Spleen (tissue), 11 donors: ENCODE results near the gene TEAD3. TPM values are rescaled to one million over a fixed set of nuclear protein-coding genes. Genes with fewer than 3 reads are reported as not detected.
A peak's percentile ranks its signal among the peaks of the same experiment; 100 is the strongest.

Source experiments
- DNase-seq: peaks from one replicate; pipeline ENCODE4 v3.0.0-alpha.2; 2020
- H3K27ac ChIP-seq, 8 donors: fragments of 200-600 bp; sonication (generic) in 7 of 8; 1 replicate in 4 of 8; 2 replicates in 4 of 8; pipeline versions ENCODE4 v1.5.0 to v1.8.0; 2016 to 2021; ENCODE audit warnings: inconsistent platforms in 4 of 8, mild to moderate bottlenecking in 4 of 8, moderate library complexity in 1 of 8
- H3K27me3 ChIP-seq, 7 donors: fragments of 200-600 bp; sonication (generic) in 6 of 7; replicated peaks in 1 of 7; 1 replicate in 4 of 7; 2 replicates in 3 of 7; pipeline versions ENCODE4 v1.5.0 to v1.8.0; 2016 to 2021; ENCODE audit warnings: inconsistent platforms in 3 of 7, mild to moderate bottlenecking in 1 of 7
- H3K36me3 ChIP-seq, 6 donors: fragments of 200-600 bp; sonication (generic) in 5 of 6; 1 replicate in 4 of 6; 2 replicates in 2 of 6; pipeline versions ENCODE4 v1.5.0 to v1.8.0; 2016 to 2021; ENCODE audit warnings: inconsistent platforms in 2 of 6
- H3K4me1 ChIP-seq, 6 donors: fragments of 200-600 bp; sonication (generic) in 5 of 6; 1 replicate in 3 of 6; 2 replicates in 3 of 6; pipeline versions ENCODE4 v1.5.0 to v1.8.0; 2016 to 2021; ENCODE audit warnings: inconsistent platforms in 3 of 6
- H3K4me3 ChIP-seq, 8 donors: fragments of 200-600 bp; sonication (generic) in 7 of 8; 1 replicate in 4 of 8; 2 replicates in 4 of 8; pipeline versions ENCODE4 v1.5.0 to v1.8.0; 2016 to 2021; ENCODE audit warnings: inconsistent platforms in 4 of 8, mild to moderate bottlenecking in 4 of 8, moderate library complexity in 2 of 8
- H3K9me3 ChIP-seq, 8 donors: fragments of 200-600 bp; sonication (generic) in 7 of 8; 1 replicate in 4 of 8; 2 replicates in 4 of 8; pipeline versions ENCODE4 v1.5.0 to v1.8.0; 2016 to 2021; ENCODE audit warnings: inconsistent platforms in 4 of 8
- CTCF ChIP-seq, 11 experiments: fragments of 200-600 bp in 7 of 11; fragments of 450-650 bp in 4 of 11; sonication (generic) in 4 of 11; IDR thresholded peaks in 8 of 11; conservative IDR thresholded peaks in 3 of 11; 1 replicate in 7 of 11; 2 replicates in 4 of 11; pipeline versions ENCODE4 v1.4.0 to v1.8.0; 2016 to 2021; ENCODE audit warnings: antibody characterized with exemption in 11 of 11, inconsistent platforms in 4 of 11, mild to moderate bottlenecking in 1 of 11
- POLR2A ChIP-seq, 3 donors: fragments of 450-650 bp; IDR thresholded peaks; one replicate each; pipeline ENCODE4 v1.5.1; 2017; ENCODE audit warnings: antibody characterized with exemption in 3 of 3, mild to moderate bottlenecking in 1 of 3
- POLR2AphosphoS5 ChIP-seq, 3 donors: sonication (generic); formaldehyde crosslinking; IDR thresholded peaks; one replicate each; pipeline ENCODE4 v1.5.1; 2017; ENCODE audit warnings: antibody characterized with exemption in 3 of 3
- WGBS, 5 donors: extraction: QIAGEN DNeasy Blood & Tissue Kit in 3 of 5; methylation state at CpG; one replicate each; pipeline versions ENCODE4 v1.1.5 to v1.1.7; 2013 to 2018; 5-methylcytosine and 5-hydroxymethylcytosine counted together
- intact Hi-C: fragments of 100-400 bp; cut with DNase I; formaldehyde crosslinking; loops from one replicate; pipeline ENCODE4 v1.15.0; 2023; ENCODE audit warnings: low total_unique reads
- polyA plus RNA-seq, 3 donors: library from polyadenylated mRNA; stranded (reverse); fragments of 200-250 nt; gene quantifications; one replicate each; pipeline ENCODE4 v1.2.1, GENCODE V29; 2013
- total RNA-seq, 7 donors: library from RNA; depleted of rRNA in 3 of 7; stranded (reverse); fragments of >200 nt in 3 of 7; fragmentation: NEBNext Ultra II Directional in 4 of 7; extraction: Animal tissue kit (Norgen Biotek cat#: 25700) in 4 of 7; gene quantifications; one replicate each; pipeline versions ENCODE4 v1.1.0 to v1.2.1, GENCODE V29; 2016 to 2021
- donor health status: healthy with polysubstance abuse.
- donor health status: DM: no; HTN: no; CAD: no; lungs with moderate emphysema.
- donor health status: DM: no; HTN: no; CAD: no.
- donor health status: Bipolar disorder and iron deficiency.
- donor health status: healthy.
- donor health status: DM: no; HTN: no; CAD: no.
- donor health status: DM: yes; HTN: yes; CAD: no.

Gene TEAD3
- total and polyA plus RNA-seq, 10 donors = 2.5 to 15.2 (median 7.2) TPM

DNA sequence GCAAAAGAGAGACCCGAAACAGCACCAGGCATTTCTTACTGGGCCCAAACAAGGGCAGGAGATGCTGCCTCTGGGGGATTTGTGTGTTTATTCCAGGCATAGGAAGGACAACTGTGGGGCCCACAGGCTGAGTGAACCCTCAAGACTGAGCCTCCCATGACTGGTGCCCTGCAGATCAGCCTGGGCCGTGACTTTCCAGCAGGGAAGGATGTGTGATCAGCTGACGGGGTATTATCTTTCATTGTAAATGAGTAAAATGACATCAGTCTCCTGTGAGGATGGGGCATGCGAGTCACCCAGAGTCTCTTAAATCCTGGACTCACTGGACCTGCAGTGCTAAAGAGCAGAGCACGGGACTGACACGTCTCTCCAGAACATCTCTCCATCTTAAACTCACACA, 3.9 kb upstream of the TEAD3 start:
- Histone ChIP-seq H3K4me3 (no peak overlapping the region), H3K4me1 (peaks cover 5 to 27% (median 21%) of the 10 kb centered on the region in 6 donors), H3K9me3 (no peaks in the 10 kb centered on the region), H3K27ac (no peak overlapping the region), H3K27me3 (peaks cover 0 to 99% (median 30%) of the 10 kb centered on the region in 7 donors), H3K36me3 (no peaks in the 10 kb centered on the region)
- TF ChIP-seq POLR2A (IDR thresholded peaks at IDR 0.05) (no peak), CTCF (IDR thresholded peaks at IDR 0.05 in 8 of 11, conservative IDR thresholded peaks at IDR 0.05 in 3 of 11) (no peak), POLR2AphosphoS5 (IDR thresholded peaks at IDR 0.05) (no peak)
- no peak for DNase-seq
- intact Hi-C loops = no loop called here
- WGBS, 5 donors = 78 to 92% (median 89%) methylated on average over 5 to 6 of the region's 6 CpGs

DNA sequence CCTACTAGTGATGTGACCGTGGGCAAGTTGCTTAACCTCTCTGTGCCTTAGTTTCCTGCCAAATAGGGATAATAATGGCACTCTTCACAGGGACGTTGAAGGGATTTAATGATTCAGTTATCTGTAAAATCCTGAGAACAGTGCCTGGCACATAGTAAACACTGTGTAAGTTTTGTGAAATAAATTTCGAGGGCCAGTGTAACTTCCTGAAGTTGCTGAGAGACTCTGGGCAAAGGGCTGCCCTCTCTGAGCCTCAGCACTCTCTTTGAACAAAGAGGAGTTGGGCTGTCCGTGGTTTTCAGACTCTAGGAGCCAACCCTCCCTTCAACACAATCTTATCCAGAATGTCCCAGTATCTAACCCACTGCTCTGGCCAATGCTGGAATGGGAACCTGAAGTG, 2.5 kb upstream of the TEAD3 start:
- H3K36me3 ChIP-seq = no peaks in the 10 kb centered on the region
- H3K4me1 ChIP-seq = peaks cover 5 to 41% (median 25%) of the 10 kb centered on the region in 6 donors
- TF ChIP-seq POLR2AphosphoS5 (IDR thresholded peaks at IDR 0.05) (no peak), POLR2A (IDR thresholded peaks at IDR 0.05) (no peak), CTCF (IDR thresholded peaks at IDR 0.05 in 8 of 11, conservative IDR thresholded peaks at IDR 0.05 in 3 of 11) (no peak)
- H3K27ac ChIP-seq = no peak overlapping the region
- peaks cover 0 to 99% (median 26%) of the 10 kb centered on the region in 7 donors for H3K27me3 ChIP-seq
- intact Hi-C loops = no loop called here
- 80 to 92% (median 86%) methylated on average over 4 of the region's 4 CpGs for WGBS, 5 donors
- H3K4me3 ChIP-seq = no peak overlapping the region
- no peaks in the 10 kb centered on the region for H3K9me3 ChIP-seq
- no peak for DNase-seq

DNA sequence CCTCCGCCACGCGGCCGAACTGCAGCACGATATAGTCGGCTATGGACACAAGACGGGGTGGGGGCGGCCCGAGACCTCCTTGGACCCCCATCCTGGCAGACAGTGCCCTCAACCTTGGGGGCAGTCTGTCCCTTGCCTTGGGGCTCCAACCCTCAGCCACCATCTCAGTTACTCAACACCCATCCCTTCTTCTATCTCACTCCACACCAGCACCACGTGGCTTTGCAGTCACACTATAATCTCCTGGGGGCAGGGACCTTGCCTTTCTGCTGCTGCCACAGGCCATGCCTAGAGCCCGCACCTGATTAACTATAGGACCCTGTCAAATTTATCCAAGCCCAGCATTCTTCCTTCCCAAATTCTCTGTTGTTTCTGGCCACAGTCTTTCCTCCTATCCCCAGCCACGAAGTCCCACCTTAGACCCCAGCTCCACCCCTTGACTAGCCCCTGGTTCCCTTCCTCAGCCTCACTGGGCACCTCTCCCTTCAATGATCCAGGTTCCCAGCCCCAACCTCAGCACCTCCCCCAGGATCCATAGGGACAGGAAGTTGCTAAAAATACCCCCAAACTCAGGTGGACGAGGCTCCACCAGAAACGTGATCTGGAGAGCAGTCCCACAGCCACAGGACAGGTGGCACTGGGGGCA, 1.7 kb upstream of the TEAD3 start:
- no peaks in the 10 kb centered on the region for H3K36me3 ChIP-seq
- DNase-seq = no peak
- H3K9me3 ChIP-seq = no peaks in the 10 kb centered on the region
- WGBS, 5 donors = 44 to 58% (median 47%) methylated on average over 5 to 14 of the region's 14 CpGs
- intact Hi-C loops = no loop called here
- peaks cover 5 to 49% (median 32%) of the 10 kb centered on the region in 6 donors for H3K4me1 ChIP-seq
- H3K27ac ChIP-seq = peak overlapping the region in 6 of 8 donors; percentile 57 to 86 (median 84)
- H3K27me3 ChIP-seq = peaks cover 0 to 92% (median 25%) of the 10 kb centered on the region in 7 donors
- no peak for TF ChIP-seq CTCF (IDR thresholded peaks at IDR 0.05 in 8 of 11, conservative IDR thresholded peaks at IDR 0.05 in 3 of 11)
- TF ChIP-seq POLR2A (IDR thresholded peaks at IDR 0.05) = no peak
- TF ChIP-seq POLR2AphosphoS5 (IDR thresholded peaks at IDR 0.05) = no peak
- H3K4me3 ChIP-seq = peak overlapping the region in 6 of 8 donors; percentile 59 to 86 (median 70)

DNA sequence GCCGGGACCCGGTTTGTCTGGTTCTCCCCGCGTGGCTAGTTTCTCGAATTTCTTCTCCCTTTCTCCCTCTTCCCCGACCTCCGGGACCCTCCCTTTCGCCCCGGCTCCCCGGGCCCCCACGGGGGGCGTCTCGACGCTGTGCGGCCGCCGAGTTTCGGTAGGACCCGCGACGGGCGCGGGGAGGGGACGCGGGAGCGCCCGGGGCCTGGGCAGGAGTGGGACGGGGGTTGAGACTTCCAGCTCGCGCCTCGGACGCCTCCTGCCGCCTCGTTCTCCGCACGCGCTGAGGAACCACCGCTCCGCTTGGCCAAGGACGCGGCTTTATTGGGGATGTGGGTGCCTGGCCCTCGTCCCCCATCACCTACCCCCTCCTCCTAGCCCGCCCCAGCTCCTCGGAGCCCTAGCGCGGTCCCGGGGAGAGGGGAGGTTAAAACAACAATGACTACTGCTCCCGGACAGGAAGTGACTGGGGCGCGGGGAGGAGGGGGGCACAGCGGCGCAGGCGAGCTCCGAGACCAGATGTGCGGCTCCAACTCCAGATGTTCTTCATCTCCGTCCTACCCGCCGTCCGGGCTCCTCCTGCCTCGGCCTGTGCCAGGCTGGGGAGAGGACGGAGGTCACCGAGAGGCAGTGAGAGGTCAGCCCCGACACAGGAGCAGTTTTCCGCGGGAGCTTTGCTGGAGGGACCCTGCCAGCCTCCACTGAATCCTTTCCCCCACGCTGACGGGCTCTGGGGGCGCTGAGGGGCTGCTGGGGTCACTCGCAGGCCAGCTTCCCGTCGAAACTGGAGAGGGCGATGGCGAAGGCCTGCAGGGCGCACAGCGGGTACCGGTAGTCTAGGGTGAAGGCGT, 917 bp upstream of the TEAD3 start:
- Histone ChIP-seq H3K27me3 (peaks cover 0 to 88% (median 25%) of the 10 kb centered on the region in 7 donors), H3K36me3 (no peaks in the 10 kb centered on the region)
- 2 to 7% (median 6%) methylated on average over 55 to 77 of the region's 77 CpGs for WGBS, 5 donors

More for the DNA sequence above, 917 bp upstream of the TEAD3 start:
- TF ChIP-seq CTCF (IDR thresholded peaks at IDR 0.05 in 8 of 11, conservative IDR thresholded peaks at IDR 0.05 in 3 of 11) = peak in 1 of 11 experiments; percentile 13
- peak; percentile 39 to 78 (median 70) for TF ChIP-seq POLR2AphosphoS5 (IDR thresholded peaks at IDR 0.05)
- TF ChIP-seq POLR2A (IDR thresholded peaks at IDR 0.05) = no peak
- H3K27ac ChIP-seq = peak overlapping the region; percentile 55 to 86 (median 84)
- intact Hi-C loops = no loop called here
- DNase-seq = peak; percentile 86
- peaks cover 5 to 57% (median 36%) of the 10 kb centered on the region in 6 donors for H3K4me1 ChIP-seq
- peak overlapping the region; percentile 48 to 86 (median 68) for H3K4me3 ChIP-seq
- no peaks in the 10 kb centered on the region for H3K9me3 ChIP-seq
